CD14-positive monocyte (primary cell): ENCODE data around the gene NPSR1. TPM values are rescaled to one million over a fixed set of nuclear protein-coding genes. Genes with fewer than 3 reads are reported as not detected.

Source experiments
- DNase-seq, 3 donors: peaks; one replicate each; pipeline ENCODE4 v3.0.0-alpha.2; 2011 to 2022
- H2AFZ ChIP-seq: 2 replicates; pipeline ENCODE4 v1.6.0; 2012; ENCODE audit warnings: mild to moderate bottlenecking, low read depth, low read length, inconsistent platforms; ENCODE audit not compliant: insufficient read depth, poor library complexity, severe bottlenecking
- H3K27ac ChIP-seq, 2 donors: 1 replicate in 1 of 2; 2 replicates in 1 of 2; pipeline ENCODE4 v1.5.1; 2012 to 2013; ENCODE audit warnings: low read length in 2 of 2, control low read depth in 1 of 2, inconsistent platforms in 1 of 2, low read depth in 1 of 2, mild to moderate bottlenecking in 1 of 2
- H3K27me3 ChIP-seq, 2 donors: one replicate each; pipeline versions ENCODE4 v1.6.0 to v1.6.1; 2011 to 2013; ENCODE audit warnings: low read length in 2 of 2; ENCODE audit not compliant: control insufficient read depth in 2 of 2, insufficient read depth in 2 of 2
- H3K36me3 ChIP-seq, 2 donors: replicated peaks in 1 of 2; 1 replicate in 1 of 2; 2 replicates in 1 of 2; pipeline versions ENCODE4 v1.5.1 to v1.6.1; 2012 to 2013; ENCODE audit warnings: low read length in 2 of 2, control low read depth in 1 of 2, inconsistent platforms in 1 of 2, mild to moderate bottlenecking in 1 of 2; ENCODE audit not compliant: insufficient read depth in 2 of 2, control insufficient read depth in 1 of 2
- H3K4me1 ChIP-seq, 2 donors: 1 replicate in 1 of 2; 2 replicates in 1 of 2; pipeline versions ENCODE4 v1.5.1 to v1.6.1; 2012 to 2013; ENCODE audit warnings: low read length in 2 of 2, control low read depth in 1 of 2, inconsistent platforms in 1 of 2, mild to moderate bottlenecking in 1 of 2, moderate library complexity in 1 of 2; ENCODE audit not compliant: insufficient read depth in 2 of 2, control insufficient read depth in 1 of 2
- H3K4me2 ChIP-seq: replicated peaks from 2 replicates; pipeline ENCODE3; 2012; ENCODE audit warnings: low read length, moderate library complexity, mild to moderate bottlenecking; ENCODE audit not compliant: poor library complexity, severe bottlenecking; ENCODE audit errors: extremely low read depth
- H3K4me3 ChIP-seq, 3 experiments: fragments of 200-600 bp in 1 of 3; sonication (generic) in 1 of 3; replicated peaks in 1 of 3; 1 replicate in 2 of 3; 2 replicates in 1 of 3; pipeline ENCODE4 v1.5.1; 2011 to 2013; ENCODE audit warnings: low read length in 3 of 3, mild to moderate bottlenecking in 3 of 3, control low read depth in 2 of 3, low read depth in 2 of 3, inconsistent platforms in 1 of 3, moderate library complexity in 1 of 3
- H3K79me2 ChIP-seq: 2 replicates; pipeline ENCODE4 v1.6.0; 2012; ENCODE audit warnings: mild to moderate bottlenecking, control low read depth, inconsistent platforms, low read length, moderate library complexity; ENCODE audit not compliant: insufficient read depth
- H3K9ac ChIP-seq: 2 replicates; pipeline ENCODE4 v1.6.0; 2017; ENCODE audit warnings: low read length, mild to moderate bottlenecking; ENCODE audit not compliant: insufficient read depth, poor library complexity, severe bottlenecking
- H3K9me3 ChIP-seq, 2 donors: replicated peaks in 1 of 2; 1 replicate in 1 of 2; 2 replicates in 1 of 2; pipeline versions ENCODE4 v1.5.1 to v1.6.1; 2012 to 2013; ENCODE audit warnings: low read length in 2 of 2, control low read depth in 1 of 2; ENCODE audit not compliant: control insufficient read depth in 1 of 2, insufficient read depth in 1 of 2
- H4K20me1 ChIP-seq: 2 replicates; pipeline ENCODE4 v1.6.0; 2012; ENCODE audit warnings: mild to moderate bottlenecking, low read length, control low read depth, moderate library complexity; ENCODE audit not compliant: insufficient read depth
- H3K27ac Mint-ChIP-seq, 7 donors: one replicate each; pipeline ENCODE4 v1.8.0; 2020; ENCODE audit warnings: mild to moderate bottlenecking in 7 of 7, mixed read lengths in 7 of 7, moderate library complexity in 6 of 7, inconsistent platforms in 2 of 7
- H3K27me3 Mint-ChIP-seq, 3 donors: one replicate each; pipeline ENCODE4 v1.8.0; 2021 to 2022; ENCODE audit warnings: low read depth in 3 of 3, mild to moderate bottlenecking in 3 of 3, mixed read lengths in 3 of 3, moderate library complexity in 3 of 3, inconsistent platforms in 1 of 3
- H3K36me3 Mint-ChIP-seq, 2 donors: one replicate each; pipeline ENCODE4 v1.8.0; 2020; ENCODE audit warnings: mixed read lengths in 2 of 2, inconsistent platforms in 1 of 2, mild to moderate bottlenecking in 1 of 2
- H3K4me1 Mint-ChIP-seq: one replicate; pipeline ENCODE4 v1.8.0; 2020; ENCODE audit warnings: mild to moderate bottlenecking, mixed read lengths
- H3K4me3 Mint-ChIP-seq, 2 donors: one replicate each; pipeline ENCODE4 v1.8.0; 2020; ENCODE audit warnings: mild to moderate bottlenecking in 2 of 2, mixed read lengths in 2 of 2, moderate library complexity in 1 of 2
- H3K9me3 Mint-ChIP-seq, 7 donors: one replicate each; pipeline ENCODE4 v1.8.0; 2020 to 2022; ENCODE audit warnings: mixed read lengths in 7 of 7, mild to moderate bottlenecking in 6 of 7, moderate library complexity in 6 of 7, inconsistent platforms in 2 of 7
- WGBS: methylation state at CpG from one replicate; pipeline ENCODE4 v1.1.5; 2013; ENCODE audit warnings: missing lambda C conversion rate; ENCODE audit not compliant: insufficient coverage; 5-methylcytosine and 5-hydroxymethylcytosine counted together
- intact Hi-C, 2 donors: fragments of 100-400 bp; cut with micrococcal nuclease; formaldehyde crosslinking; loops; one replicate each; pipeline versions ENCODE4 v1.15.0 to v1.15.1; 2023
- polyA plus RNA-seq, 3 donors: library from polyadenylated mRNA; depleted of rRNA in 1 of 3; unstranded in 2 of 3; stranded (reverse) in 1 of 3; fragments of 300-500 nt in 2 of 3; fragments of >200 nt in 1 of 3; fragmentation: Illumina TruSeq in 2 of 3; gene quantifications; 1 replicate in 2 of 3; 2 replicates in 1 of 3; pipeline ENCODE4 v1.2.3, GENCODE V29; 2012 to 2021
- TF ChIP-seq, protein P1 (sequence below): fragments of 200-600 bp; IDR thresholded peaks from one replicate; pipeline ENCODE4 v1.8.0; 2022; ENCODE audit warnings: antibody characterized with exemption, mild to moderate bottlenecking

Gene NPSR1
- polyA plus RNA-seq, 3 donors: not detected

DNA sequence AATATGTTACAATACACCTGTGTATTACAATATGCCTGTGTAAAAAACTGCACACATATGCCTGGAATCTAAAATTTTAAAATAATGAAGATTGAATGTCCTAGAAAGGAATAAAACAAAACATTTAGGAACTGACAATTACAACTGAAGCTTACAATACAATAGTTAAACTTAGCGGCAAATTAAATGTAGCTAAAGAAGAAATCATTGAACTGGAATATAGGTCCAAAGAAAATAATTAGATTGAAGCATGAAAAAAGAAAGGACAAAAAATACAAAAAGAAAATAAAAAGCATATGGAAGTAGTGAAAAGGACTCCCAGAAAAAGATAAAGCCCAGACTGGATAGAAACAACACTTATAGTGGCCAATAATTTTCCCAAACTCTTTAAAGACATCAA, 38.4 kb downstream of the NPSR1 start:
- Histone ChIP-seq H3K9ac (no peak overlapping the region), H4K20me1 (no peaks in the 10 kb centered on the region), H3K9me3 (peaks cover 3 to 7% of the 10 kb centered on the region in 2 donors), H3K36me3 (no peaks in the 10 kb centered on the region), H2AFZ (no peak overlapping the region), H3K4me1 (no peaks in the 10 kb centered on the region), H3K4me3 (no peak overlapping the region), H3K79me2 (no peaks in the 10 kb centered on the region), H3K4me2 (no peak overlapping the region), H3K27ac (no peak overlapping the region), H3K27me3 (no peaks in the 10 kb centered on the region)
- no CpG with 5 or more reads among the region's 1 CpG for WGBS
- no peak overlapping the region for H3K4me3 Mint-ChIP-seq
- intact Hi-C loops: no loop called here
- no peaks in the 10 kb centered on the region for H3K27me3 Mint-ChIP-seq
- TF ChIP-seq, protein P1, sequence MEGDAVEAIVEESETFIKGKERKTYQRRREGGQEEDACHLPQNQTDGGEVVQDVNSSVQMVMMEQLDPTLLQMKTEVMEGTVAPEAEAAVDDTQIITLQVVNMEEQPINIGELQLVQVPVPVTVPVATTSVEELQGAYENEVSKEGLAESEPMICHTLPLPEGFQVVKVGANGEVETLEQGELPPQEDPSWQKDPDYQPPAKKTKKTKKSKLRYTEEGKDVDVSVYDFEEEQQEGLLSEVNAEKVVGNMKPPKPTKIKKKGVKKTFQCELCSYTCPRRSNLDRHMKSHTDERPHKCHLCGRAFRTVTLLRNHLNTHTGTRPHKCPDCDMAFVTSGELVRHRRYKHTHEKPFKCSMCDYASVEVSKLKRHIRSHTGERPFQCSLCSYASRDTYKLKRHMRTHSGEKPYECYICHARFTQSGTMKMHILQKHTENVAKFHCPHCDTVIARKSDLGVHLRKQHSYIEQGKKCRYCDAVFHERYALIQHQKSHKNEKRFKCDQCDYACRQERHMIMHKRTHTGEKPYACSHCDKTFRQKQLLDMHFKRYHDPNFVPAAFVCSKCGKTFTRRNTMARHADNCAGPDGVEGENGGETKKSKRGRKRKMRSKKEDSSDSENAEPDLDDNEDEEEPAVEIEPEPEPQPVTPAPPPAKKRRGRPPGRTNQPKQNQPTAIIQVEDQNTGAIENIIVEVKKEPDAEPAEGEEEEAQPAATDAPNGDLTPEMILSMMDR: no peak
- no peaks in the 10 kb centered on the region for H3K36me3 Mint-ChIP-seq
- no peaks in the 10 kb centered on the region for H3K4me1 Mint-ChIP-seq
- peaks cover 0 to 16% (median 7%) of the 10 kb centered on the region in 7 donors for H3K9me3 Mint-ChIP-seq
- DNase-seq: no peak
- no peak overlapping the region for H3K27ac Mint-ChIP-seq

DNA sequence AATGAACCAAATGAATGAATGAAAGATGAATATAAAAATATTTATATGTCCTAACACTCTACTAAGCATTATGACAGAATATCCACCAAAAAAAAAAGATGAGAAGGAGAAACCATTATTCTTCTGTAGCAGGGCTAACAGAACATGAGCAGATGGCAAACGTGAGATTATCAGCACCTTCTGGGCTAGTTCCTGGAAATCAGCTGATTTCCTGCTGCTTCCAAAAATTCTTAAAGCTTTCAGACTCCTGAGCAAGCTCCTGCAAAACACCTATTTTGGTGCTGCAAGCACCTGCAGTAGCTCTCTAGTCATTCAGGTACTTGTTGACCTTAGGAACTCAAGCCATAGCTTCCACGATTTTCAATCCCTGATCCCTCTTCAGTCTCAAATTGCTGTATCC, 51.8 kb downstream of the NPSR1 start:
- Histone ChIP-seq H3K27ac (no peak overlapping the region), H3K4me2 (no peak overlapping the region), H2AFZ (no peak overlapping the region), H3K79me2 (no peaks in the 10 kb centered on the region), H3K9me3 (peaks cover 8% of the 10 kb centered on the region in 2 donors), H3K27me3 (no peaks in the 10 kb centered on the region), H3K4me3 (no peak overlapping the region), H3K36me3 (no peaks in the 10 kb centered on the region), H3K9ac (no peak overlapping the region), H4K20me1 (no peaks in the 10 kb centered on the region), H3K4me1 (no peaks in the 10 kb centered on the region)
- H3K36me3 Mint-ChIP-seq: no peaks in the 10 kb centered on the region
- TF ChIP-seq, protein P1: no peak
- H3K27me3 Mint-ChIP-seq: no peaks in the 10 kb centered on the region
- no peak overlapping the region for H3K4me3 Mint-ChIP-seq
- peaks cover 0 to 8% (median 3%) of the 10 kb centered on the region in 7 donors for H3K9me3 Mint-ChIP-seq
- no peak for DNase-seq
- intact Hi-C loops: no loop called here
- no peak overlapping the region for H3K27ac Mint-ChIP-seq
- 0% methylated on average over 1 of the region's 2 CpGs for WGBS
- H3K4me1 Mint-ChIP-seq: no peaks in the 10 kb centered on the region
